Tibial nerve (tissue), 4 donors: ENCODE results near the gene ARMC8. TPM values are rescaled to one million over a fixed set of nuclear protein-coding genes. Genes with fewer than 3 reads are reported as not detected.

Experiments
- DNase-seq, 2 donors: peaks; one replicate each; pipeline ENCODE4 v3.0.0-alpha.2; 2019; ENCODE audit warnings: low spot score in 2 of 2
- H3K27ac ChIP-seq, 4 donors: fragments of 200-600 bp; sonication (generic) in 3 of 4; one replicate each; pipeline ENCODE4 v1.5.1; 2017 to 2019; ENCODE audit warnings: mild to moderate bottlenecking in 1 of 4
- H3K27me3 ChIP-seq, 2 donors: fragments of 200-600 bp; sonication (generic) in 1 of 2; one replicate each; pipeline versions ENCODE4 v1.5.1 to v1.6.0; 2017 to 2019
- H3K36me3 ChIP-seq, 3 donors: fragments of 200-600 bp; sonication (generic); one replicate each; pipeline ENCODE4 v1.5.1; 2018 to 2019
- H3K4me1 ChIP-seq, 4 donors: fragments of 200-600 bp; sonication (generic) in 3 of 4; one replicate each; pipeline ENCODE4 v1.5.1; 2017 to 2019
- H3K4me3 ChIP-seq, 4 donors: fragments of 200-600 bp; sonication (generic) in 3 of 4; one replicate each; pipeline ENCODE4 v1.5.1; 2017 to 2019; ENCODE audit warnings: mild to moderate bottlenecking in 1 of 4, moderate library complexity in 1 of 4
- H3K9me3 ChIP-seq, 4 donors: fragments of 200-600 bp; sonication (generic) in 3 of 4; one replicate each; pipeline ENCODE4 v1.5.1; 2017 to 2019
- CTCF ChIP-seq, 5 experiments: fragments of 200-600 bp in 3 of 5; fragments of 450-650 bp in 2 of 5; sonication (generic) in 3 of 5; IDR thresholded peaks; one replicate each; pipeline ENCODE4 v1.5.1; 2016 to 2019; ENCODE audit warnings: antibody characterized with exemption in 5 of 5, mild to moderate bottlenecking in 3 of 5, moderate library complexity in 2 of 5
- EP300 ChIP-seq, 2 donors: sonication (generic); formaldehyde crosslinking; IDR thresholded peaks; one replicate each; pipeline ENCODE4 v1.6.1; 2017; ENCODE audit warnings: antibody characterized with exemption in 2 of 2, mild to moderate bottlenecking in 1 of 2
- POLR2A ChIP-seq, 2 donors: fragments of 450-650 bp; IDR thresholded peaks; one replicate each; pipeline ENCODE4 v1.6.1; 2017; ENCODE audit warnings: antibody characterized with exemption in 2 of 2, mild to moderate bottlenecking in 2 of 2, moderate library complexity in 2 of 2
- WGBS, 2 donors: methylation state at CpG; one replicate each; pipeline ENCODE4 v1.1.5; 2018; 5-methylcytosine and 5-hydroxymethylcytosine counted together
- total RNA-seq, 4 donors: library from RNA; depleted of rRNA; stranded (reverse); fragments of >200 nt; gene quantifications; one replicate each; pipeline ENCODE4 v1.1.0, GENCODE V29; 2016

The ARMC8 gene
- total RNA-seq, 4 donors from 2014 or later: 47.3 to 69.6 (median 55.7) TPM

GRCh38 chr3:138271189-138271794 is 84.2 kb downstream of the ARMC8 start:
- WGBS, 2 donors: 93 to 95% methylated on average over 2 of the region's 2 CpGs
- no peak for DNase-seq
- TF ChIP-seq CTCF (IDR thresholded peaks at IDR 0.05) (no peak), POLR2A (IDR thresholded peaks at IDR 0.05) (no peak), EP300 (IDR thresholded peaks at IDR 0.05) (no peak)
- Histone ChIP-seq H3K4me3 (no peak overlapping the region), H3K27me3 (no peaks in the 10 kb centered on the region), H3K36me3 (peaks cover 0 to 84% (median 7%) of the 10 kb centered on the region in 3 donors), H3K4me1 (no peaks in the 10 kb centered on the region), H3K27ac (no peak overlapping the region), H3K9me3 (no peaks in the 10 kb centered on the region)

GRCh38 chr3:138281561-138281960 is 94.5 kb downstream of the ARMC8 start:
- no peaks in the 10 kb centered on the region for H3K27me3 ChIP-seq
- H3K4me1 ChIP-seq: no peaks in the 10 kb centered on the region
- H3K9me3 ChIP-seq: no peaks in the 10 kb centered on the region
- 94 to 98% methylated on average over 3 of the region's 3 CpGs for WGBS, 2 donors
- DNase-seq: no peak
- TF ChIP-seq CTCF (IDR thresholded peaks at IDR 0.05) (no peak), EP300 (IDR thresholded peaks at IDR 0.05) (no peak), POLR2A (IDR thresholded peaks at IDR 0.05) (no peak)
- peaks cover 3 to 68% (median 19%) of the 10 kb centered on the region in 3 donors for H3K36me3 ChIP-seq
- no peak overlapping the region for H3K27ac ChIP-seq
- H3K4me3 ChIP-seq: no peak overlapping the region

GRCh38 chr3:138282836-138283235 is 95.7 kb downstream of the ARMC8 start:
- H3K36me3 ChIP-seq: peaks cover 3 to 70% (median 19%) of the 10 kb centered on the region in 3 donors
- TF ChIP-seq EP300 (IDR thresholded peaks at IDR 0.05): no peak
- no peak for TF ChIP-seq CTCF (IDR thresholded peaks at IDR 0.05)
- no peak for TF ChIP-seq POLR2A (IDR thresholded peaks at IDR 0.05)
- no peaks in the 10 kb centered on the region for H3K4me1 ChIP-seq
- 95 to 97% methylated on average over 2 of the region's 2 CpGs for WGBS, 2 donors
- no peak overlapping the region for H3K27ac ChIP-seq
- H3K4me3 ChIP-seq: no peak overlapping the region
- DNase-seq: no peak
- no peaks in the 10 kb centered on the region for H3K27me3 ChIP-seq
- H3K9me3 ChIP-seq: no peaks in the 10 kb centered on the region

GRCh38 chr3:138284079-138284478 is 97.0 kb downstream of the ARMC8 start:
- Histone ChIP-seq H3K36me3 (peaks cover 3 to 80% (median 19%) of the 10 kb centered on the region in 3 donors), H3K4me1 (no peaks in the 10 kb centered on the region), H3K4me3 (no peak overlapping the region), H3K27me3 (no peaks in the 10 kb centered on the region), H3K27ac (no peak overlapping the region), H3K9me3 (no peaks in the 10 kb centered on the region)
- no peak for DNase-seq
- 92 to 100% methylated on average over 1 of the region's 1 CpG for WGBS, 2 donors
- TF ChIP-seq POLR2A (IDR thresholded peaks at IDR 0.05): no peak
- TF ChIP-seq CTCF (IDR thresholded peaks at IDR 0.05): no peak
- no peak for TF ChIP-seq EP300 (IDR thresholded peaks at IDR 0.05)

- TF ChIP-seq POLR2A (IDR thresholded peaks at IDR 0.05): no peak
- TF ChIP-seq CTCF (IDR thresholded peaks at IDR 0.05): no peak
- no peak for TF ChIP-seq EP300 (IDR thresholded peaks at IDR 0.05)
- no peak for DNase-seq
- no peak overlapping the region for H3K4me3 ChIP-seq
- no peaks in the 10 kb centered on the region for H3K27me3 ChIP-seq
- H3K36me3 ChIP-seq: peaks cover 3 to 86% (median 19%) of the 10 kb centered on the region in 3 donors
- no peak overlapping the region for H3K27ac ChIP-seq
- H3K9me3 ChIP-seq: no peaks in the 10 kb centered on the region
- WGBS, 2 donors: 91 to 94% methylated on average over 2 of the region's 2 CpGs
- no peaks in the 10 kb centered on the region for H3K4me1 ChIP-seq
Measured at GRCh38 chr3:138284957-138285477, 97.9 kb downstream of the ARMC8 start.
